Measurements from ENCODE around the gene RMDN2.

RMDN2 gene

GRCh38 chr2:38037325-38037724, 112.2 kb downstream of the RMDN2 start:
- no peak for DNase-seq (ENCODE audit: low read depth in 1 of 2, low spot score in 1 of 2)

DNA sequence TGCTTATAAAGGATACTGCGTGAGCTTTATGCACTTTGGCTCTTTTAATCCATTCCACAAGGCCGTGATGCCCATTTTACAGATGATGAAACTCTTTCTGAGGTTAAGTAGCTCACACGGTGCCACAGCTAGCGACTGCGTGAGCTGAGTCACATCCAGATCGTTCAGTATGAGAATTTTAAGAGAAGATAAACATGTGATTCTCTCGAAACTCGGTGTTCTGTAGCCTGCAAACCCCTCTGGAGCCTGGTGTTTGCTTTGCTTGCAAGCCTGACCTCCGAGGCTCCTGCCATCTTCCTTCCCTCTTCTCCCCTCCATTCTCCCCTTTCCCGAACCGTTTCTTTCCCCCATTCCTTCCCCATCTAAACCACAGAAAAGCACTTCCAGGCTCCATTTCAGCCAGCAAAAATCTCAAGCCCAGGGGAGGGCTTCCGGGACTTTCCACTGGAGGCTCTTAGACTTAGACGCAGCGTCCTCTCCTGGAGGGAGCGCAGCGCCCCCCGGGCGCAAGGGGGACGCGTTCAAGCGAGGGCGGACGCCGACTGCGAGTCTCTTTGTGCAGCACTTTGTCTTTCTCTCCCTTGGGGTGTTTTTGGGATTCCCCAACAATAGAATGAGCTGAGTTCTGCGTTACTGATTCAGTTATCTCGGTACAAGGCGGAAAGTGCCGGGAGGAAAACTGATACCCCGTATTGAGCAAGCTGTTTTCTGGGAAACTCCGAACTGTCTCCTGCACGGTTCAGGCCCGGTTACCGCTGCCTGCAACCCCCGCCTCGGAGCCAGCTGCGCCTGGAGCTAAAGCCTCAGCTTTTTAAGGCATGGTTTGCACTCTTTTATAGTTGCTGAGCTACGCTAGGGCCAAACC, 112.9 kb downstream of the RMDN2 start:
- no peak for DNase-seq (ENCODE audit: low read depth in 1 of 2, low spot score in 1 of 2)

DNA sequence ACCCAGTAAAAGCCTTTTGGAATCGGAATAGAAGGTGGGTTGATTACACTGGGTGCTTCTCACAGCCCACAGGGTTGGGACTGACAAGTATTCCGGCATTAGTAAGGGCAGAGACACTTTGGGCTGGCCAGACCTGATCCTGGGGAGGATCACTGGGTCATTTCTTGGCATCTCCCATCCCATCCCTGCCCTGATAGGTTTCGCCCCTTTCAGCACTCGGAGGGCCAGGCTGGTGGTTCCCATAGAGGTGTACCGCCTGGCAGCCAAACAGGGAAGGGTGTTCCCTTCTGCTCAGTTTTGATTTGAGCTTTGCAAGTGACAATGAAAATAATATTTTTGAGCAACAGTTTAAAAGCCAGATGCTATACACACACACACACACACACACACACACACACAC, 113.6 kb downstream of the RMDN2 start:
- DNase-seq (ENCODE audit: low read depth in 1 of 2, low spot score in 1 of 2), result no peak

- DNase-seq (ENCODE audit: low read depth in 1 of 2, low spot score in 1 of 2), result no peak
Observed at GRCh38 chr2:38039121-38039910, 114.2 kb downstream of the RMDN2 start.

- no peak for DNase-seq (ENCODE audit: low read depth in 1 of 2, low spot score in 1 of 2)
Observed at GRCh38 chr2:38045811-38046210, 120.7 kb downstream of the RMDN2 start.

DNA sequence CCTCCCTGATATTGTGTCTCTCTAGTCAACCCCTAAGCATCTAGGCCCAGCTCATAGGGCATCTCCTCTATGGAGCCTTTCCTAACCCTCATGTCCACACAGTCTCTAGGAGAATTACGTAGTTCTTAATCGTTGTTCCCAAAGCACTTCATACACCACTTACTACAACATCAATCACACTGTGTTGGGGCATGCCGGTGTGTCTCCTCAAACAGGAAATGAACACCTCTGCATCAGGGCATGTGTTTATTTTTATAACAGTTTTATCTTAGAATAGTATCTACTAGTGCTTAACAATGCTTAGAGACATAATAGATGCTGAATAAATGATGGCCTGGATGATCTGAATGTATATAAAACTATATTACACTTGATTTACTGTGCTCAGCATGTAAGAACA, 131.1 kb downstream of the RMDN2 start:
- no peak for DNase-seq (ENCODE audit: low read depth in 1 of 2, low spot score in 1 of 2)

GRCh38 chr2:38057651-38058410, 132.7 kb downstream of the RMDN2 start:
- no peak for DNase-seq (ENCODE audit: low read depth in 1 of 2, low spot score in 1 of 2)

- DNase-seq (ENCODE audit: low read depth in 1 of 2, low spot score in 1 of 2), result no peak
Observed at GRCh38 chr2:38060236-38061018, 135.3 kb downstream of the RMDN2 start.

DNA sequence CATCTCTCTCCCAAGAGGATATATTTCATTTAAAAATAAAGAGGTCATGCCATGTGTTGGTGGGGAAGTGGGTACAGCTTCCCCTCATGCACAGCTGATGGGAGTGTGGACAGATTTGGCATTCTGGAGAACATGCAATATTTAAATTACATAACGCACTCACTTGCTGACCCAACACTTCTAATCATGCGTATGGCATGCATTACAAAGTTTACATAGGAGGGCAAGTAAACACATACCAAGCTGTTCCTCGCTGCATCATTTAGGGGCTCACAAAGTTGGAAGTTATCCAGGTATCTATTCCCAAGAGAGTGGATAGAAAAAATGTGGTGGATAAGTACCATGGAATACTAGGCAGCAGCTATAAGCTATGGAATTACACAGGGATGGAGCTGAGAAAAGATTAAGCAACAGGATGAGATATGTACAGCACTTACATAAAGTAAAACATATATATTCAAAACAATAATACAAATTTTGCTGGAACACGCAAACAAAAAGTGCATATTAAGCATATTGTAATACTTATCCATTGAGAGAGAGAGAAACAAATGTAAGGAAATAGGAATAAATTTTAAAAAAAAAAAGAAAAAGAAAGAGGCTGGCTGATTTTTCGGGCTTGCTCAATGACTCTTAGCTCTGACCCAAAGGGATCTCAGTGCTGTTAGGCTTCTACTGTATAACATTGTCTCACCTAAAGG, 139.9 kb downstream of the RMDN2 start:
- no peak for DNase-seq (ENCODE audit: low read depth in 1 of 2, low spot score in 1 of 2)

DNA sequence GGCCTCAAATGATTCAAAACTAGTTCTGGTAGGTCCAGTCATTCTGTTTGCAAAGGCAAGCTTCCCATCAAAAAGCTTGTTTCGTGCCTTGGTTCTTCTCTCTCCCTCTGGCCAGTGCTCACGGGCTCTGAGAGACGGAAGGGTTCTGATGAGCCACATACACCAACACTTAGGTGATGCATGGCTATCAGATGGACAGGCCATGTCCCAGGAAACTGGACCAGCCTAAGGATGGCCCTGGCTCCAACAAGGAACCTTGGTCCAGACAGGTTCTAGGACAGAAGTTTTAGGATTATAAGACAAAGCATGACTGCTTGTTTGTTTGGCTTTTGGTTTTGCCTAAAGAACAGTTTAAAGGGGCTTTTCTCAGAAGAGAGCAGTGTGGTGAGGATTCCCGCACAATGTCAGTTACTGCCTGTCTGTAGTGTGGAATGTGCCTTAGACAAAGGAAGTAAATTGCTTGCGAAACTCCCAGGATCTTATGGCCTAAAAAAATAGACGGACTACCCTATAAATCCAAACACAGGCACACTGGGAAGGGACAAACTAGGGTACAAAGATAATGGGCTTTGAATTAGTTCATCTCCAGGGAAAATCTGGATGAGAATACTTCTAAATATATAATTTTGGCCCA, 140.5 kb downstream of the RMDN2 start:
- DNase-seq (ENCODE audit: low read depth in 1 of 2, low spot score in 1 of 2), result no peak

DNA sequence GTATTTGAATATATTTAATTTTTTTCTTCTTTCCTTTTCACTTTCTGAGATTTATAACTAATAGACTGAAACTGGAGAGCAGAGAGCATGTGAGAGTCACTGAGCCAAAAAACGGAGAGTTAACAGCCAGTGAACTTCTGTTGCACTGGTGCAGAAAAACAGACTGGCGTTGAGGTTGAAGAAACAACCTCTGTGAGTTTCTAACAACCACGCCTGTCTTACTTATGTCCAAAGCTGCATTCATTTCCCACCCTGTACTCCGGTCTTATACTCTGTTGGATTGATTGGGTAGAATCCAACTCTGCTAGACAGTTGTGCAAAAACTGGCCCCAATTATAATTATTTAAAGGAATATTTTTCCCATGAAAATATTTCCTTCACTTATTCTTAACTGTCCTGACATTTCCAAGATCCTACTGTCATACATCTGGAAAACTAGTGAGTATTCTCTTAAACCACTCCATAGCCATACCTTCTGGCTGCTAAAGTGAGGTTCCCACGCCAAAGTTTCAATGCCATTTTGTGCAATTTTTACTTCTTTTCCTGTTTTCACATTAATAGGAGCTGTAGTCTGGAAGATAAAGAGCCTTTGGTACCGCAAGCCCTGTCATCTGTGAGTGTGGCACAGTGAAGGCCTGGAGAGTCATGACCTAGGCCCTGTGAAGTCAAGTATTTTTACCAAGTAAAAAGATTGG, 141.5 kb downstream of the RMDN2 start:
- DNase-seq (ENCODE audit: low read depth in 1 of 2, low spot score in 1 of 2), result no peak
